ENCODE measurements around the gene APH1B.

- TF ChIP-seq GLI4 (tag by site-specific recombination; IDR thresholded peaks at IDR 0.05) (no peak), ZNF658 (tag by site-specific recombination; IDR thresholded peaks at IDR 0.05) (no peak), ZBTB8A (tag by site-specific recombination; IDR thresholded peaks at IDR 0.05) (no peak), MYNN (tag by site-specific recombination; IDR thresholded peaks at IDR 0.05; ENCODE audit: borderline replicate concordance) (no peak), CTCF (tag by site-specific recombination; IDR thresholded peaks at IDR 0.05) (no peak), ZNF701 (tag by site-specific recombination; IDR thresholded peaks at IDR 0.05) (no peak), SP2 (tag by site-specific recombination; IDR thresholded peaks at IDR 0.05) (no peak), ZBTB7A (tag by site-specific recombination; IDR thresholded peaks at IDR 0.05; ENCODE audit: low read depth) (no peak)
- TF ChIP-seq, protein P1, sequence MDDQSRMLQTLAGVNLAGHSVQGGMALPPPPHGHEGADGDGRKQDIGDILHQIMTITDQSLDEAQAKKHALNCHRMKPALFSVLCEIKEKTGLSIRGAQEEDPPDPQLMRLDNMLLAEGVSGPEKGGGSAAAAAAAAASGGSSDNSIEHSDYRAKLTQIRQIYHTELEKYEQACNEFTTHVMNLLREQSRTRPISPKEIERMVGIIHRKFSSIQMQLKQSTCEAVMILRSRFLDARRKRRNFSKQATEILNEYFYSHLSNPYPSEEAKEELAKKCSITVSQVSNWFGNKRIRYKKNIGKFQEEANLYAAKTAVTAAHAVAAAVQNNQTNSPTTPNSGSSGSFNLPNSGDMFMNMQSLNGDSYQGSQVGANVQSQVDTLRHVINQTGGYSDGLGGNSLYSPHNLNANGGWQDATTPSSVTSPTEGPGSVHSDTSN (CRISPR knock-in tag; IDR thresholded peaks at IDR 0.05): no peak
- TF ChIP-seq, protein P2, sequence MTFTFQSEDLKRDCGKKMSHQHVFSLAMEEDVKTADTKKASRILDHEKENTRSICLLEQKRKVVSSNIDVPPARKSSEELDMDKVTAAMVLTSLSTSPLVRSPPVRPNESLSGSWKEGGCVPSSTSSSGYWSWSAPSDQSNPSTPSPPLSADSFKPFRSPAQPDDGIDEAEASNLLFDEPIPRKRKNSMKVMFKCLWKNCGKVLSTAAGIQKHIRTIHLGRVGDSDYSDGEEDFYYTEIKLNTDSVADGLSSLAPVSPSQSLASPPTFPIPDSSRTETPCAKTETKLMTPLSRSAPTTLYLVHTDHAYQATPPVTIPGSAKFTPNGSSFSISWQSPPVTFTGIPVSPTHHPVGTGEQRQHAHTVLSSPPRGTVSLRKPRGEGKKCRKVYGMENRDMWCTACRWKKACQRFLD (tag by site-specific recombination; IDR thresholded peaks at IDR 0.05): no peak
- TF ChIP-seq, protein P3, sequence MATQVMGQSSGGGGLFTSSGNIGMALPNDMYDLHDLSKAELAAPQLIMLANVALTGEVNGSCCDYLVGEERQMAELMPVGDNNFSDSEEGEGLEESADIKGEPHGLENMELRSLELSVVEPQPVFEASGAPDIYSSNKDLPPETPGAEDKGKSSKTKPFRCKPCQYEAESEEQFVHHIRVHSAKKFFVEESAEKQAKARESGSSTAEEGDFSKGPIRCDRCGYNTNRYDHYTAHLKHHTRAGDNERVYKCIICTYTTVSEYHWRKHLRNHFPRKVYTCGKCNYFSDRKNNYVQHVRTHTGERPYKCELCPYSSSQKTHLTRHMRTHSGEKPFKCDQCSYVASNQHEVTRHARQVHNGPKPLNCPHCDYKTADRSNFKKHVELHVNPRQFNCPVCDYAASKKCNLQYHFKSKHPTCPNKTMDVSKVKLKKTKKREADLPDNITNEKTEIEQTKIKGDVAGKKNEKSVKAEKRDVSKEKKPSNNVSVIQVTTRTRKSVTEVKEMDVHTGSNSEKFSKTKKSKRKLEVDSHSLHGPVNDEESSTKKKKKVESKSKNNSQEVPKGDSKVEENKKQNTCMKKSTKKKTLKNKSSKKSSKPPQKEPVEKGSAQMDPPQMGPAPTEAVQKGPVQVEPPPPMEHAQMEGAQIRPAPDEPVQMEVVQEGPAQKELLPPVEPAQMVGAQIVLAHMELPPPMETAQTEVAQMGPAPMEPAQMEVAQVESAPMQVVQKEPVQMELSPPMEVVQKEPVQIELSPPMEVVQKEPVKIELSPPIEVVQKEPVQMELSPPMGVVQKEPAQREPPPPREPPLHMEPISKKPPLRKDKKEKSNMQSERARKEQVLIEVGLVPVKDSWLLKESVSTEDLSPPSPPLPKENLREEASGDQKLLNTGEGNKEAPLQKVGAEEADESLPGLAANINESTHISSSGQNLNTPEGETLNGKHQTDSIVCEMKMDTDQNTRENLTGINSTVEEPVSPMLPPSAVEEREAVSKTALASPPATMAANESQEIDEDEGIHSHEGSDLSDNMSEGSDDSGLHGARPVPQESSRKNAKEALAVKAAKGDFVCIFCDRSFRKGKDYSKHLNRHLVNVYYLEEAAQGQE (tag by site-specific recombination; IDR thresholded peaks at IDR 0.05): no peak
- TF ChIP-seq, protein P4, sequence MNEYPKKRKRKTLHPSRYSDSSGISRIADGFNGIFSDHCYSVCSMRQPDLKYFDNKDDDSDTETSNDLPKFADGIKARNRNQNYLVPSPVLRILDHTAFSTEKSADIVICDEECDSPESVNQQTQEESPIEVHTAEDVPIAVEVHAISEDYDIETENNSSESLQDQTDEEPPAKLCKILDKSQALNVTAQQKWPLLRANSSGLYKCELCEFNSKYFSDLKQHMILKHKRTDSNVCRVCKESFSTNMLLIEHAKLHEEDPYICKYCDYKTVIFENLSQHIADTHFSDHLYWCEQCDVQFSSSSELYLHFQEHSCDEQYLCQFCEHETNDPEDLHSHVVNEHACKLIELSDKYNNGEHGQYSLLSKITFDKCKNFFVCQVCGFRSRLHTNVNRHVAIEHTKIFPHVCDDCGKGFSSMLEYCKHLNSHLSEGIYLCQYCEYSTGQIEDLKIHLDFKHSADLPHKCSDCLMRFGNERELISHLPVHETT (tag by site-specific recombination; IDR thresholded peaks at IDR 0.05): no peak
Observed at GRCh38 chr15:63329567-63330350, 52.4 kb downstream of the APH1B start.
